ACC112 (cell line): Measurements from ENCODE around the gene DNAL4.
A peak's percentile ranks its signal among the peaks of the same experiment; 100 is the strongest.

Experiments used
- H2AFZ ChIP-seq: fragments of 200-600 bp; sonication (generic); one replicate; pipeline ENCODE4 v1.6.0; 2017; ENCODE audit warnings: antibody characterized with exemption, low read length; ENCODE audit not compliant: unreplicated experiment
- H3K27ac ChIP-seq: fragments of 200-600 bp; sonication (generic); 2 replicates; pipeline ENCODE4 v1.5.1; 2014; ENCODE audit warnings: low read depth, mild to moderate bottlenecking, antibody characterized with exemption, low read length, moderate library complexity
- H3K27me3 ChIP-seq: fragments of 200-600 bp; sonication (generic); 2 replicates; pipeline ENCODE4 v1.6.1; 2014; ENCODE audit warnings: mild to moderate bottlenecking, antibody characterized with exemption, low read length, moderate library complexity, mixed read lengths; ENCODE audit not compliant: insufficient read depth
- H3K36me3 ChIP-seq: fragments of 200-600 bp; sonication (generic); 2 replicates; pipeline ENCODE4 v1.6.1; 2016; ENCODE audit warnings: mild to moderate bottlenecking, antibody characterized with exemption, low read length, moderate library complexity, mixed read lengths; ENCODE audit not compliant: insufficient read depth
- H3K4me1 ChIP-seq: fragments of 200-600 bp; sonication (generic); one replicate; pipeline ENCODE4 v1.6.1; 2016; ENCODE audit warnings: low read length, mixed read lengths; ENCODE audit not compliant: insufficient read depth, unreplicated experiment, control insufficient read depth
- H3K4me3 ChIP-seq: fragments of 200-600 bp; sonication (generic); 2 replicates; pipeline ENCODE4 v1.5.1; 2014; ENCODE audit warnings: mild to moderate bottlenecking, low read depth, low read length
- H3K79me2 ChIP-seq: fragments of 200-600 bp; sonication (generic); one replicate; pipeline ENCODE4 v1.6.0; 2016; ENCODE audit warnings: low read length; ENCODE audit not compliant: control insufficient read depth, unreplicated experiment, insufficient read depth

Gene DNAL4

DNA sequence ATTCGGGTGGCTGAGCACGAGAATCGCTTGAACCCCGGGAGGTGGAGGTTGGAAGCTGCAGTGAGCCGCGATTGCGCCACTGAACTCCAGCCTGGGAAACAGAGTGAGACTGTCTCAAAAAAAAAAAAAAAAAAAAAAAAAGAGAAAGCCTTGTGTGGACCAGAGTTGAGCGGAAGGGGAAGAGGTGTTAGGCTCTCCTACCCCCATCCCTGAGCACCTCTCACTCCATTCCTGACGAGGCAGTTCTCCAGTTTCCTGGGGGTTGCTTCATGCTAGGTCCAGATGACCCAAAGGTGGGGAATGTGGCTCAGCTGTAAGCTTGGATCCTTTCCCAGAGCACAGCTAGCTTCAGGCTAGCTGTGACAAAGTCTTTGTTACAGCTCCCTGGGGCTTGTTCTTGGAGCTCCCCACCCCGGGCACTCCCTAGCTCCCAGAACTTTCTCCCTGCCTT, 8.8 kb upstream of the DNAL4 start:
- H3K79me2 ChIP-seq: no peaks in the 10 kb centered on the region
- no peak overlapping the region for H3K4me3 ChIP-seq
- no peak overlapping the region for H2AFZ ChIP-seq
- H3K27ac ChIP-seq: no peak overlapping the region
- no peaks in the 10 kb centered on the region for H3K36me3 ChIP-seq
- H3K4me1 ChIP-seq: no peaks in the 10 kb centered on the region
- no peaks in the 10 kb centered on the region for H3K27me3 ChIP-seq

DNA sequence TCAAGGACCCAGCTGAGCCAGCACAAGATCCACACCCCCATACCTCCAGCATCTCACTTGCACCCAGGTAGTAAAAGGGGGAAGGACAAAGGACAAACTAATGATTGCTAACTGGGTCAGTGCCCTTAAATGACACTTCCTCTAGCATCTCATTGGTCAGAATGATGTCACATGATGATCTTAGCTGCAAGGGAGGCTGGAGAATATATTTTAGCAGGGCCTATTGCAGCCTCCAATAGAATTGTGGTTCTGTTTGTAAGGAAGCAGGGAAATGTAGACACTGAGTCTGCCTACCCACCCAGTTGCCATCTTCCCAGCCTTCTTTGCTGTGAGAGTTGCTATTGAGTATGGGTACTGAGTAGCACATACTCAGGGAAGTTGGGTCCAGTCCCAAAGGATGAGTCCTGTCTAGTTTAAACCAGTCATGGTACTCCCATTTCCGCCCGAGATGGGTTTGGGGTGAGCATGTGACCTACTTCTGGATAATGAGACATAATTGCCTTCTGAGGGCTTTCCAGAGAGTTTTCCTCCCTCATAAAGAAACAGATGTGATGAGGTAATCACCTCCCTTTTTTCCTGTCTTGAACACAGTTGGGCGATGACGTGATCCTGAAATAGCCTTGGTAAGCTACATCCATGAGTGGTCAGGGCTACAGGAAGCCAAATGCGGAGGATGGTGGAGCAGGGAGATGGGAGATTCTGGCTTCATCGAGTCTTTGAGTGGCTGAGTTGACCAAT, 5.5 kb upstream of the DNAL4 start:
- no peak overlapping the region for H3K27ac ChIP-seq
- no peak overlapping the region for H3K4me3 ChIP-seq
- H3K4me1 ChIP-seq: peaks cover under 1% of the 10 kb centered on the region
- H2AFZ ChIP-seq: no peak overlapping the region
- no peaks in the 10 kb centered on the region for H3K79me2 ChIP-seq
- no peaks in the 10 kb centered on the region for H3K27me3 ChIP-seq
- no peaks in the 10 kb centered on the region for H3K36me3 ChIP-seq

DNA sequence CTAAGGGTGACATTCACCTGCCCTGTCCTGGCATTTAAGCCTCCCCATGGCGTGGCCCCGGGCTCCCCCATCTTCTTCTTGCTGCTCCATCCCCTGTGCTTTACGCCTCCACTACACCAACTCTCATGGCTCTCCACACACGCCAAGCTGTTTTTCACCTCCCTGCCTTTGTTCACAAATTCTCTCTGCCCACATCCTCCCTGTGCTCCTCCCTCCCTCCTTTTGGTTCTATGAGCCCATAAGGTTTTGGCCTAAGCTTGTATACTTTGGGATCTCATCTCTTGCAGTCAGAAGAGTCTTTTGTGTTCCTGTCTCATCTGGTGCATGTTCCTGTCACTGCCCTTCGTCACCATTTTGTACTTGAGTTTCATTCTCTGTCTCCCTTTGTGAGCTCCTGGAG, 4.6 kb upstream of the DNAL4 start:
- Histone ChIP-seq H3K4me3 (no peak overlapping the region), H3K79me2 (peaks cover 1% of the 10 kb centered on the region), H3K36me3 (no peaks in the 10 kb centered on the region), H3K4me1 (peaks cover 4% of the 10 kb centered on the region), H3K27me3 (no peaks in the 10 kb centered on the region), H3K27ac (no peak overlapping the region), H2AFZ (no peak overlapping the region)

DNA sequence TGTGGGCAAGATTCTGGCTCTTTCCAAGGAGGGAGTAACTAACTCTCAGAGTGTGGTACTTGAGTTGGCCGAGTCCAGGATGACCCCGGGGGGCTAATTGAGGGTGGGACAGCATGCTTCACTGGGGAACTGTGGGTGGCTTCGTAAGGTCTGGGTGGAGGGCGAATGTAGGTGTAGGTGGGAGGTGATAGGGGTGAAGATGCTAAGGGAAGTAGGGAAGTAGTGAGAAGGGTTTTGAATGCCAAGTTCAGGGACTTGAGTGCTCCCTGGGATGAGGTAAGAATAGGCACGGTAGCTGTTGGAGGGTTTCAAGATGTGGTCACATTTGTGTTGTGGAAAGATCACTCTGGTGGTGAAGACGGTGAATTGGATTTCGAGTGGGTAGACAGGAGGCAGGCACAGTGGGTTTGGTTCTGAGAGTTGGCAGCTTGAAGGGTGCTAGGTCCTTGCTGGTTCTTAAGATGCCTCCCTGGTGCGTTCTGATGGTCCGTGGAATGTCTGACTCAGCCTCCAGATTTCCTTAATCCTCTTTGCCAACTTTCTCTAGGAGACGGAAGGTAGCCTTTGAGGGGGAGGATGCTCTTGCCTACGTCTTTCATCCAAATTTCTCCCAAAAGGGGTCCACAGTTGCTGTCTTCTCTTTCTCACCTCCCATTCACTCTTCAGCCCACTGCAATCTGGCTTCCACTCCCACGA, 2.5 kb upstream of the DNAL4 start:
- H3K27me3 ChIP-seq: no peaks in the 10 kb centered on the region
- no peak overlapping the region for H2AFZ ChIP-seq
- H3K4me1 ChIP-seq: peaks cover 11% of the 10 kb centered on the region
- H3K36me3 ChIP-seq: no peaks in the 10 kb centered on the region
- H3K4me3 ChIP-seq: no peak overlapping the region
- peaks cover 11% of the 10 kb centered on the region for H3K79me2 ChIP-seq
- no peak overlapping the region for H3K27ac ChIP-seq

DNA sequence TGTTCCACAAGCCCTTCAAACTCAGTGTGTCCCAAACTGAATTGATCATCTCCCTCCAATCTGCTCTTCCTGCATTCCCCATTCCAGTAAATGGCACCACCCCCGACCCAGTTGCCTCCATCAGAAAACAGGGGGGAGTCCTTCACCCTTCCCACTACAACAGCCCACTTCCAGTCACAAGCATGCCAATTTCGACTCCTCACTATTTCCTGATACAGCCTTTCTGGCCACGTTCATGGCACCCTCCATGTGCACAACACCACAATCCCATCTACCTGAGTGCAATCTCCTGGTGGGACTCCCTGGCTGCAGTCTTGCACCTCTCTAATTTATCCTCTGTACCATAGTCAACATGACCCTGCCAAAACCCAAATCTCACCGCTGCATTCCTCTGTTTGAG, 1.6 kb upstream of the DNAL4 start:
- Histone ChIP-seq H2AFZ (no peak overlapping the region), H3K27ac (no peak overlapping the region), H3K4me1 (peaks cover 11% of the 10 kb centered on the region), H3K79me2 (peaks cover 11% of the 10 kb centered on the region), H3K36me3 (no peaks in the 10 kb centered on the region), H3K27me3 (no peaks in the 10 kb centered on the region), H3K4me3 (no peak overlapping the region)

DNA sequence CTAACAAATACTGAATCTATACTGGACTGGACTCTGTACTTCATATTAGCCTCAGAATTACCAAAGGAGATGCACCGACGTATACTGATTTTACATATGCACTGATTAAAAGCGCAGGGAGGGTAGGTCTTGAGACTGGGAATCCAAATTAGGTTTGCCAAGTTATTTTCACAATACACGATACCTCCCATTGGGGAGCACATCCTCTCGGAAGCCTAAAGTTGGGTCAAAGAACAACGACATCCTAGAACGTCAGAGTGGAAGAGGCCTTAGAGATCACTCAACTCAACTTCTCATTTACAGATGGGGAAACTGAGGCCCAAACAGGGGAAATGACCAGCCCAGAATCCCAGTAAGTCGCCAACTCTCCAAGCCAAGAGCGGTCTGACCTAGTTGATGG, 626 bp downstream of the DNAL4 start:
- H2AFZ ChIP-seq: peak overlapping the region; percentile 78
- H3K27ac ChIP-seq: peak overlapping the region; percentile 51
- no peaks in the 10 kb centered on the region for H3K36me3 ChIP-seq
- H3K4me3 ChIP-seq: peak overlapping the region; percentile 94
- H3K4me1 ChIP-seq: peaks cover 18% of the 10 kb centered on the region
- H3K27me3 ChIP-seq: no peaks in the 10 kb centered on the region
- peaks cover 11% of the 10 kb centered on the region for H3K79me2 ChIP-seq

DNA sequence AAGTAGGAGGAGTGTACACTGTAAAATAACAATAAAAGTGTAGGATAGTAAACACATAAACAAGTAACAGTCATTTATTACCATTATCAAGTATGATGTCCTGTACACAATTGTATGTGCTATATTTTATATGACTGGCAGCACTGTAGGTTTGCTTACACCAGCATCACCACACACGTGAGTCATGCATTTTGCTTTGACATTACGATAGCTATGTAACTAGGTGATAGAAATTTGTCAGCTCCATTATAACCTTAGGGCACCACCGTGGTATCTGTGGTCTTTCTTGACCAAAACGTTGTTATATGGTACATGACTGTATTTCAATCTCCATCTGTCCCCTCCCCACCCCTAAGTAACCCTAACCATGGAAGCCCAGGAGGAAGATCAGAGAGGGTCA, 1.1 kb downstream of the DNAL4 start:
- peaks cover 11% of the 10 kb centered on the region for H3K79me2 ChIP-seq
- peak overlapping the region; percentile 94 for H3K4me3 ChIP-seq
- H3K36me3 ChIP-seq: no peaks in the 10 kb centered on the region
- H3K4me1 ChIP-seq: peaks cover 23% of the 10 kb centered on the region
- H3K27ac ChIP-seq: no peak overlapping the region
- no peak overlapping the region for H2AFZ ChIP-seq
- H3K27me3 ChIP-seq: no peaks in the 10 kb centered on the region

DNA sequence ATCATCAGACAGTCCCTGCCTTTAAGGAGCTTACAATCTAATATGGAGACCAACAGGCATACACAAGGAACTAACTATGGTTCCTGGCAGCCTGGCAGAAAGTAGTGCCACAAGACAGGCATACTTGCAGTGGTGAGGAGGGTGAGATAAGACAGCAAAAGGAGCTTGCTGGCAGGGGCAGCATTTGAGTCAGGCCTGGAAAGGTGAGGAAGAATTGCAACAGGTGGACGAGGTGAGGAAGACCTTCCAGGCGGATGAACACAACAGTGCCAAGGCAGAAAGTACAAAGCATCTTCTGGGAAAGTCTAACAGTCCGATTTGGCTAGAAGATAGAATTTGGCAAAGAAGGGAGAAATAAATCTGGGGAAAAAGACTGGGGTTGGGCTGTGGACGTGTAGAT, 4.3 kb downstream of the DNAL4 start:
- H3K36me3 ChIP-seq: no peaks in the 10 kb centered on the region
- peaks cover 11% of the 10 kb centered on the region for H3K79me2 ChIP-seq
- H3K27ac ChIP-seq: no peak overlapping the region
- peaks cover 26% of the 10 kb centered on the region for H3K4me1 ChIP-seq
- H3K4me3 ChIP-seq: no peak overlapping the region
- H3K27me3 ChIP-seq: no peaks in the 10 kb centered on the region
- H2AFZ ChIP-seq: no peak overlapping the region

DNA sequence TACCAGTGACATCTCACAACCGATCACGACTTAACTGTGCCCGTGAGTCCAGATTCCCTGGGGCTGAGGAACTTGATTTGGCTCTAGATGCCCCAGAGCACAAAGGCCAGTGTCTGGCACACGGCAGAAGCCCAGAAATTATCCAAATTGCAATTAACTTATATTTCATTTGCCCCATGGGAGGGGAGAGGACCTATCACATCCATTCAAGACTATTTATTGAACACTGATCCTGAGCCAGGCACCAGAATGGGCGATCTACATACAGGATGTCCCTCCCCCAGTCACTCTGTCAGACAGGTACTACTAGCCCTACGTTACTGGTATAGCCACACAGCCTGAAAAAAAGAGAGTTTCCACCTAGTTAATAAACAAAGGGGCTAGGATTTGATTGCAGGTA, 5.1 kb downstream of the DNAL4 start:
- Histone ChIP-seq H3K27ac (peak overlapping the region; percentile 66; the same call in 1 of the 2 replicates), H3K36me3 (no peaks in the 10 kb centered on the region), H3K4me3 (peak overlapping the region; percentile 36; the same call in 1 of the 2 replicates)

DNA sequence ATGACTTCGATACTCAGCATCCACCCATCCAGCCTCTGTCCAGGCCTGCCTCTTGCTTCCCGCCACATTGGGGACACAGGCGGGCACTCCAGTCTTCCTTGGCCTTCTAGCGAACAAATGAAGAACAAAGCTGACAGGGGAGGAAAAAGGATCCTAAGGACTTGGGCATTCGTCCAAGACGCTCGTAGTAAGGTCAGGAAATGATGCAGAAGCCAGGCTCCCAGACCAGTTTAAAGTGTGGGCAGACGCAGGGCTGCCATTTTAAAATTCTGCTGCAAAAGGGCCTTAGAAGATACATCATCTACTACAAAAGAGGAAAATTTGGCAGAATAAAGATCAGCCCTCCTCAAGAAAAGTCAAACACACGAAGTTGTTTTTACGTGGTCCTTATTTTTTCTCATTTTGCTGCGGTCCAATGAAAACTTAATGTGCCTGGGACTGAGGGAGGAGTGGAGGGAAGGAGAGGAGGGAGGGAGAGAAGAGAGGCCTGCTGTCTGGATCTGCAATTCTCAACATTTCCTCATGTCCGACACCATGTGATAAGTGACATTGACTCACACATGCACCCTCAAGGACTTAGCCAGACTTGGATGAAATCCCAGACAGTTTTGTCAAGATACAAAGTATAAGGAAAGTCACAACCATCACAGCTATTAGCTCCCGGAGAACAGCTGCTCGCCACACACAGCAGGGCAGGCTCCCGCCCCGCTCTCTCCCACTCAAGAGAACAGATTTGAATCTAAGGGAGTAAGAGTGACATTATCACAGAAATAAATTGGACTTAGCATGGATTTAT, 5.7 kb downstream of the DNAL4 start:
- Histone ChIP-seq H3K79me2 (peaks cover 7% of the 10 kb centered on the region), H3K4me3 (peak overlapping the region; percentile 36; the same call in 1 of the 2 replicates), H3K27ac (peak overlapping the region; percentile 66), H3K27me3 (no peaks in the 10 kb centered on the region), H3K36me3 (no peaks in the 10 kb centered on the region), H3K4me1 (peaks cover 22% of the 10 kb centered on the region), H2AFZ (peak overlapping the region; percentile 53)

More for the DNA sequence above, 5.1 kb downstream of the DNAL4 start:
- no peak overlapping the region for H2AFZ ChIP-seq
- H3K79me2 ChIP-seq: peaks cover 11% of the 10 kb centered on the region
- H3K4me1 ChIP-seq: peaks cover 22% of the 10 kb centered on the region
- no peaks in the 10 kb centered on the region for H3K27me3 ChIP-seq
